ENCODE results near the gene NCOA1. TPM values are rescaled to one million over a fixed set of nuclear protein-coding genes. Genes with fewer than 3 reads are reported as not detected.
A peak's percentile ranks its signal among the peaks of the same experiment; 100 is the strongest.
"Not testable (repeated sequence)": the region's sequence is repeated elsewhere in the genome, so short reads cannot be mapped to it uniquely, and the experiment has no call there.

The NCOA1 gene
- total RNA-seq, 1 donor from 2014 or later, result 3.4 TPM

- TF ChIP-seq CTCF (IDR thresholded peaks at IDR 0.05; ENCODE audit: insufficient read depth, low read length, severe bottlenecking), result peak; percentile 84
- peak; percentile 91 for DNase-seq (ENCODE audit: low read depth)
- H3K4me3 ChIP-seq (ENCODE audit: low read depth, low read length), result peak within 1 kb of the TSS; percentile 74
- no peak for FAIRE-seq
- no peaks in the 10 kb centered on the region for H3K27me3 ChIP-seq (ENCODE audit: control insufficient read depth, insufficient read depth, low read length)
- H3K36me3 ChIP-seq (ENCODE audit: control insufficient read depth, insufficient read depth, low read length), result no peaks in the 10 kb centered on the region
Measured at GRCh38 chr2:24792874-24793760, 302.1 kb downstream of the NCOA1 start, which contains the start of the genes CENPO and PTRHD1. CENPO (plus strand) TSS chr2:24793425; CDS start chr2:24793920, 495 bp downstream. PTRHD1 (minus strand) TSS chr2:24793391; CDS start chr2:24793377, 14 bp downstream.

DNA sequence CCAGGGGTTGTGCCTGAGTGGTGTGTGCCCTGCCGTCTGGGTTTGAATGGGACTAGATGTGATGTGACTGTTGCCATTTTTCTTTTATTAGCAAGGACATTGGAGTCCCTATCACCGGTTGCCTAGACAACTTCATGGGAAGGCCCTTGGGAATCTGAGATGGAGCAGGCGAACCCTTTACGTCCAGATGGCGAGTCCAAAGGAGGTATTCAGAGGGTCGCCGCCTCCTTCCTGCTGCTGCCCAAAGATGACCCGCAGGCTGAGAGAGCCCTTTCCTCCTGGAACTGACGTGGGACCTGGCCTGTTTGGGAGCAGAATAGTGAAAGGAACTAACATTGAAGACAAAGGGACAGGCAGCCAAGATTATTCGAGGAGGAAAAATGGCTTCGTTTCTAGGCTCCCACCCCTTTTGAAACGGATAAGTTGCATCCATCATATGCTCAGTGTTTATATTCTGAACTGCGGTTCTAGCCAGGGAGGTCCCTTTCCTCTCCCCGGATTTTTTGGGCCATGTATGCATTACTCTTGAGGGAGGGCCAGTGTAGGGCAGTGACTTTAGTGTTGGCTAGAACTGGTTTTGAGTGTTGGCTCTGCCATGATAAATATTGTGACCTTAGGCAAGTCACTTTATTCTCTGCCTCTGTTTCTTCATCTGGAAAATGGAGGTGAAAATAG, 302.8 kb downstream of the NCOA1 start:
- peak; percentile 10 for DNase-seq (ENCODE audit: low read depth)
- no peak for FAIRE-seq
- no peaks in the 10 kb centered on the region for H3K36me3 ChIP-seq (ENCODE audit: control insufficient read depth, insufficient read depth, low read length)
- TF ChIP-seq CTCF (IDR thresholded peaks at IDR 0.05; ENCODE audit: insufficient read depth, low read length, severe bottlenecking), result no peak
- H3K4me3 ChIP-seq (ENCODE audit: low read depth, low read length), result peak overlapping the region; percentile 74
- H3K27me3 ChIP-seq (ENCODE audit: control insufficient read depth, insufficient read depth, low read length), result no peaks in the 10 kb centered on the region

DNA sequence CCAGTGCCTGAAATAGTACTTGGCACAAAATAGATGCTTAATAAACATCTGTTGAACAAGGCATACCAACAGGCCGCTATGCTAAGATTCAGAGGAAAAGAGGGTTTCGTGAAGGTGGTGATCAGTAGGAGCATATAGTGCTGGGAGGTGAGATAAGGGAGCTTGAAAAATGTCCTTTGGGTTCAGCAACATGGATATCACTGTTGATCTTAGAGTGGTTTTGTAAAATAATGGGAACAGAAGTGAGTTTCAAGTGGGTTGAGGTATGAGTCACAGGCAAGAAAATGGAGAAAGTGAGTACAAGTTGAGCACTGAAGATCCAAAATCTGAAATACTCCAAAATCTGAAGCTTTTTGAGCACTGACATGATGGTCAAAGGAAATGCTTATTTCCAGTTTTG, 306.6 kb downstream of the NCOA1 start:
- DNase-seq (ENCODE audit: low read depth) (no peak), FAIRE-seq (no peak)
- no peak for TF ChIP-seq CTCF (IDR thresholded peaks at IDR 0.05; ENCODE audit: insufficient read depth, low read length, severe bottlenecking)
- Histone ChIP-seq H3K4me3 (ENCODE audit: low read depth, low read length) (no peak overlapping the region), H3K36me3 (ENCODE audit: control insufficient read depth, insufficient read depth, low read length) (no peaks in the 10 kb centered on the region), H3K27me3 (ENCODE audit: control insufficient read depth, insufficient read depth, low read length) (no peaks in the 10 kb centered on the region)

DNA sequence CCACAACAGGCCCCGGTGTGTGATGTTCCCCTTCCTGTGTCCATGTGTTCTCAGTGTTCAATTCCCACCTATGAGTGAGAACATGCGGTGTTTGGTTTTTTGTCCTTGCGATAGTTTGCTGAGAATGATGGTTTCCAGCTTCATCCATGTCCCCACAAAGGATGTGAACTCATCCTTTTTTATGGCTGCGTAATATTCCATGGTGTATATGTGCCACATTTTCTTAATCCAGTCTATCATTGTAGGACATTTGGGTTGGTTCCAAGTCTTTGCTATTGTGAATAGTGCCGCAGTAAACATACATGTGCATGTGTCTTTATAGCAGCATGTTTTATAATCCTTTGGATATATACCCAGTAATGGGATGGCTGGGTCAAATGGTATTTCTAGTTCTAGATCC, 309.4 kb downstream of the NCOA1 start:
- not testable (repeated sequence) for FAIRE-seq; H3K27me3 ChIP-seq (ENCODE audit: control insufficient read depth, insufficient read depth, low read length); H3K4me3 ChIP-seq (ENCODE audit: low read depth, low read length); DNase-seq (ENCODE audit: low read depth); H3K36me3 ChIP-seq (ENCODE audit: control insufficient read depth, insufficient read depth, low read length)

GRCh38 chr2:24805811-24806660, 315.0 kb downstream of the NCOA1 start:
- not testable (repeated sequence) for H3K27me3 ChIP-seq (ENCODE audit: control insufficient read depth, insufficient read depth, low read length); FAIRE-seq; H3K4me3 ChIP-seq (ENCODE audit: low read depth, low read length); H3K36me3 ChIP-seq (ENCODE audit: control insufficient read depth, insufficient read depth, low read length)
- DNase-seq (ENCODE audit: low read depth), result peak; percentile 47

GRCh38 chr2:24806661-24807036, 315.6 kb downstream of the NCOA1 start:
- Histone ChIP-seq H3K27me3 (ENCODE audit: control insufficient read depth, insufficient read depth, low read length) (no peaks in the 10 kb centered on the region), H3K4me3 (ENCODE audit: low read depth, low read length) (no peak overlapping the region), H3K36me3 (ENCODE audit: control insufficient read depth, insufficient read depth, low read length) (no peaks in the 10 kb centered on the region)
- TF ChIP-seq CTCF (IDR thresholded peaks at IDR 0.05; ENCODE audit: insufficient read depth, low read length, severe bottlenecking), result no peak
- FAIRE-seq, result no peak
- DNase-seq (ENCODE audit: low read depth), result peak; percentile 40

All from bronchial epithelial cell (primary cell).